ENCODE data around the gene IGFALS. TPM values are rescaled to one million over a fixed set of nuclear protein-coding genes. Genes with fewer than 3 reads are reported as not detected.

Gene IGFALS
- total RNA-seq, 1 donor, result not detected

- DNase-seq (ENCODE audit: low read depth), result no peak
- TF ChIP-seq, protein P1, sequence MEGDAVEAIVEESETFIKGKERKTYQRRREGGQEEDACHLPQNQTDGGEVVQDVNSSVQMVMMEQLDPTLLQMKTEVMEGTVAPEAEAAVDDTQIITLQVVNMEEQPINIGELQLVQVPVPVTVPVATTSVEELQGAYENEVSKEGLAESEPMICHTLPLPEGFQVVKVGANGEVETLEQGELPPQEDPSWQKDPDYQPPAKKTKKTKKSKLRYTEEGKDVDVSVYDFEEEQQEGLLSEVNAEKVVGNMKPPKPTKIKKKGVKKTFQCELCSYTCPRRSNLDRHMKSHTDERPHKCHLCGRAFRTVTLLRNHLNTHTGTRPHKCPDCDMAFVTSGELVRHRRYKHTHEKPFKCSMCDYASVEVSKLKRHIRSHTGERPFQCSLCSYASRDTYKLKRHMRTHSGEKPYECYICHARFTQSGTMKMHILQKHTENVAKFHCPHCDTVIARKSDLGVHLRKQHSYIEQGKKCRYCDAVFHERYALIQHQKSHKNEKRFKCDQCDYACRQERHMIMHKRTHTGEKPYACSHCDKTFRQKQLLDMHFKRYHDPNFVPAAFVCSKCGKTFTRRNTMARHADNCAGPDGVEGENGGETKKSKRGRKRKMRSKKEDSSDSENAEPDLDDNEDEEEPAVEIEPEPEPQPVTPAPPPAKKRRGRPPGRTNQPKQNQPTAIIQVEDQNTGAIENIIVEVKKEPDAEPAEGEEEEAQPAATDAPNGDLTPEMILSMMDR (IDR thresholded peaks at IDR 0.05; ENCODE audit: insufficient read depth, low read depth, low read length), result no peak
- H3K4me3 ChIP-seq (ENCODE audit: low read depth, low read length), result no peak overlapping the region
Observed at GRCh38 chr16:1788708-1789100, 4.8 kb downstream of the IGFALS start.

- TF ChIP-seq, protein P1 (IDR thresholded peaks at IDR 0.05; ENCODE audit: insufficient read depth, low read depth, low read length), result no peak
- DNase-seq (ENCODE audit: low read depth), result no peak
- no peak overlapping the region for H3K4me3 ChIP-seq (ENCODE audit: low read depth, low read length)
Observed at GRCh38 chr16:1788095-1788707, 5.3 kb downstream of the IGFALS start.

GRCh38 chr16:1787322-1788094 lies 6.0 kb downstream of the IGFALS start:
- TF ChIP-seq, protein P1 (IDR thresholded peaks at IDR 0.05; ENCODE audit: insufficient read depth, low read depth, low read length), result no peak
- no peak overlapping the region for H3K4me3 ChIP-seq (ENCODE audit: low read depth, low read length)
- no peak for DNase-seq (ENCODE audit: low read depth)

- no peak for DNase-seq (ENCODE audit: low read depth)
- no peak overlapping the region for H3K4me3 ChIP-seq (ENCODE audit: low read depth, low read length)
- TF ChIP-seq, protein P1 (IDR thresholded peaks at IDR 0.05; ENCODE audit: insufficient read depth, low read depth, low read length), result no peak
Observed at GRCh38 chr16:1787056-1787321, 6.5 kb downstream of the IGFALS start.

GRCh38 chr16:1786242-1787055 lies 7.1 kb downstream of the IGFALS start:
- no peak overlapping the region for H3K4me3 ChIP-seq (ENCODE audit: low read depth, low read length)
- DNase-seq (ENCODE audit: low read depth), result no peak
- TF ChIP-seq, protein P1 (IDR thresholded peaks at IDR 0.05; ENCODE audit: insufficient read depth, low read depth, low read length), result no peak

- no peak for DNase-seq (ENCODE audit: low read depth)
- TF ChIP-seq, protein P1 (IDR thresholded peaks at IDR 0.05; ENCODE audit: insufficient read depth, low read depth, low read length), result no peak
- no peak overlapping the region for H3K4me3 ChIP-seq (ENCODE audit: low read depth, low read length)
Observed at GRCh38 chr16:1785846-1786170, 7.7 kb downstream of the IGFALS start.

Measured in fibroblast of villous mesenchyme (primary cell).